HepG2 (cell line): Measurements from ENCODE around the gene DCUN1D3. TPM values are rescaled to one million over a fixed set of nuclear protein-coding genes. Genes with fewer than 3 reads are reported as not detected.

Source experiments
- CREM ChIP-seq, 2 experiments: sonication (generic) in 1 of 2; formaldehyde crosslinking in 1 of 2; IDR thresholded peaks; 2 replicates each; pipeline versions ENCODE4 v1.4.0 to v1.6.1; 2016 to 2020; ENCODE audit warnings: antibody characterized with exemption in 1 of 2, mild to moderate bottlenecking in 1 of 2, missing genetic modification reagents in 1 of 2
- HDAC2 ChIP-seq: sonication (generic); formaldehyde crosslinking; IDR thresholded peaks from 2 replicates; pipeline ENCODE4 v1.4.0; 2020; ENCODE audit warnings: missing genetic modification reagents
- HNRNPLL ChIP-seq: fragments of 200-400 bp; formaldehyde crosslinking; IDR thresholded peaks from 2 replicates; pipeline ENCODE4 v1.6.1; 2017; ENCODE audit warnings: mild to moderate bottlenecking, low read depth, low read length; ENCODE audit not compliant: poor library complexity, severe bottlenecking
- IRF2 ChIP-seq: IDR thresholded peaks from 2 replicates; pipeline ENCODE4 v1.6.1; 2018; ENCODE audit warnings: missing genetic modification reagents, missing compliant biosample characterization
- KDM5B ChIP-seq: sonication (generic); formaldehyde crosslinking; IDR thresholded peaks from 2 replicates; pipeline ENCODE4 v1.4.0; 2020; ENCODE audit warnings: missing genetic modification reagents, mild to moderate bottlenecking, borderline replicate concordance
- NBN ChIP-seq: fragments of 450-650 bp; conservative IDR thresholded peaks from 2 replicates; pipeline ENCODE4 v1.6.1; 2017
- NCOR1 ChIP-seq: fragments of 200-600 bp; sonication (generic); IDR thresholded peaks from 2 replicates; pipeline ENCODE4 v1.7.0; 2017; ENCODE audit warnings: antibody characterized with exemption, low read length, borderline replicate concordance
- NPAS2 ChIP-seq: sonication (generic); formaldehyde crosslinking; IDR thresholded peaks from 2 replicates; pipeline ENCODE4 v1.8.0; 2022; ENCODE audit warnings: mild to moderate bottlenecking, missing genetic modification reagents, borderline replicate concordance
- RBAK ChIP-seq: sonication (generic); formaldehyde crosslinking; IDR thresholded peaks from 2 replicates; pipeline ENCODE4 v1.5.1; 2020; ENCODE audit warnings: mild to moderate bottlenecking, missing genetic modification reagents
- ZNF264 ChIP-seq: sonication (generic); formaldehyde crosslinking; IDR thresholded peaks from 2 replicates; pipeline ENCODE4 v1.4.0; 2020; ENCODE audit warnings: missing genetic modification reagents
- ZNF556 ChIP-seq: sonication (generic); formaldehyde crosslinking; IDR thresholded peaks from 2 replicates; pipeline ENCODE4 v1.4.0; 2020; ENCODE audit warnings: mild to moderate bottlenecking, missing genetic modification reagents, borderline replicate concordance
- ZNF781 ChIP-seq: sonication (generic); formaldehyde crosslinking; IDR thresholded peaks from 2 replicates; pipeline ENCODE4 v1.5.1; 2020; ENCODE audit warnings: borderline replicate concordance, mild to moderate bottlenecking, missing genetic modification reagents; ENCODE audit errors: not compliant biosample characterization
- ZNF879 ChIP-seq: sonication (generic); formaldehyde crosslinking; IDR thresholded peaks from 2 replicates; pipeline ENCODE4 v1.8.1; 2023; ENCODE audit warnings: missing genetic modification reagents
- ZSCAN29 ChIP-seq: sonication (generic); formaldehyde crosslinking; conservative IDR thresholded peaks from 2 replicates; pipeline ENCODE4 v1.4.0; 2020; ENCODE audit warnings: mild to moderate bottlenecking, missing genetic modification reagents
- polyA plus RNA-seq, 8 experiments: library from polyadenylated mRNA; depleted of rRNA in 3 of 8; stranded (reverse) in 7 of 8; unstranded in 1 of 8; fragments of >200 nt; fragmentation: Illumina TruSeq in 4 of 8; extraction: Trizol in 4 of 8; gene quantifications; 2 replicates each; pipeline versions ENCODE4 v1.2.1 to v1.2.3, GENCODE V29; 2011 to 2016; ENCODE audit warnings: low read depth in 4 of 8, missing spikeins in 1 of 8, mixed read lengths in 1 of 8; ENCODE audit not compliant: insufficient read depth in 1 of 8
- total RNA-seq, 5 experiments: library from RNA; depleted of rRNA; stranded (reverse); fragments of >200 nt; fragmentation: Illumina TruSeq; extraction: Trizol; gene quantifications; 2 replicates each; pipeline ENCODE4 v1.2.3, GENCODE V29; 2016; ENCODE audit warnings: low read depth in 1 of 5
- TF ChIP-seq, protein P1 (sequence below), 2 experiments: sonication (generic) in 1 of 2; formaldehyde crosslinking in 1 of 2; IDR thresholded peaks; 2 replicates each; pipeline versions ENCODE4 v1.6.1 to v1.9.0; 2014 to 2022; ENCODE audit warnings: antibody characterized with exemption in 1 of 2, borderline replicate concordance in 1 of 2, inconsistent platforms in 1 of 2, low read depth in 1 of 2, missing genetic modification reagents in 1 of 2
- TF ChIP-seq, protein P2 (sequence below): sonication (generic); formaldehyde crosslinking; IDR thresholded peaks from 2 replicates; pipeline ENCODE4 v1.5.0; 2020; ENCODE audit warnings: mild to moderate bottlenecking, missing genetic modification reagents
- TF ChIP-seq, protein P3 (sequence below): sonication (generic); formaldehyde crosslinking; IDR thresholded peaks from 2 replicates; pipeline ENCODE4 v1.5.1; 2020; ENCODE audit warnings: mild to moderate bottlenecking, moderate library complexity, missing genetic modification reagents

DCUN1D3 gene
- total and polyA plus RNA-seq, 2 of the 13 experiments (the other 11 are each of a cell fraction or from before 2014, with no cell fraction given): 5.0 to 19.3 TPM

DNA sequence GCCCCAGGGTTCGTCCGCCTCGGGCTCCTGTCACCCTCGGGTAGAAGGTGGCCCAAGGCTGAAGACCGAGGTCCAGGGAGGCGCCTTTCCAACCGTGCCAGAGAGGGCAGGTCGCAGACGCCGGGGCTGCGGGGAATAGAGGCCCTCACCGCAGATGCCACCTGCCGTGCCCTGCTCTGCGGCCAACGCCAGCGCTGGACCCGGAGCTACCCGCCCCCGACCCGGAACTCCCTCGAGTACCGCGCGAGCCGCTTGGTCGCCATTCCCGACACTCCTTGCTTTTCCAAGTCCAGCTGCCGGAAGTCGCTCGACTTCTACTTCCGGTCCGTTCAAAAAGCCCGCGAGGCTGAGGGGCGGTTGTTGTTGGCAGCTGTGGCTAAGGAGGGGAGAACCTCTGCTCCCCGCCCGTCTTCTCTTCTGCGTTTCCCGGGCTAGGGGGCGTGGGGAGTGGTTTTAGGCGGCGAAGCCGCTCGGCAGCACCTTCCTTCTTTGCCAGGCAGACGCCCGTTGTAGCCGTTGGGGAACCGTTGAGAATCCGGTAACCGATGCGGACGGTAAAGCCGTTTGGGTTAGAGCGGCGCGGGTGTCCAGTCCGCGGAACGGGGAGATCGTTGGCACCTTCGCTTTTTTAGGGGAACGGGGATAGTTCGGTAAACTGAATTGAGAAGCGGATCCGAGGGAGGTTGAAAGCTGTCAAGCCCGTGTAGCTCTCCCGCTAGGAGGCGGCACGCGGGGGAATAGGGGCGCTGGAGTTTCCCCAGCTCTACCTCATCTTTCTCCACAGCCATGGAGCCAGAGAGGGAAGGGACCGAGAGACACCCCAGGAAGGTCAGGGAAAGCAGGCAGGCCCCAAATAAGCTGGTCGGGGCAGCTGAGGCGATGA is 93.7 kb downstream of the DCUN1D3 start, which contains the start of the genes ERI2 and REXO5 (continued):
- TF ChIP-seq, protein P1, sequence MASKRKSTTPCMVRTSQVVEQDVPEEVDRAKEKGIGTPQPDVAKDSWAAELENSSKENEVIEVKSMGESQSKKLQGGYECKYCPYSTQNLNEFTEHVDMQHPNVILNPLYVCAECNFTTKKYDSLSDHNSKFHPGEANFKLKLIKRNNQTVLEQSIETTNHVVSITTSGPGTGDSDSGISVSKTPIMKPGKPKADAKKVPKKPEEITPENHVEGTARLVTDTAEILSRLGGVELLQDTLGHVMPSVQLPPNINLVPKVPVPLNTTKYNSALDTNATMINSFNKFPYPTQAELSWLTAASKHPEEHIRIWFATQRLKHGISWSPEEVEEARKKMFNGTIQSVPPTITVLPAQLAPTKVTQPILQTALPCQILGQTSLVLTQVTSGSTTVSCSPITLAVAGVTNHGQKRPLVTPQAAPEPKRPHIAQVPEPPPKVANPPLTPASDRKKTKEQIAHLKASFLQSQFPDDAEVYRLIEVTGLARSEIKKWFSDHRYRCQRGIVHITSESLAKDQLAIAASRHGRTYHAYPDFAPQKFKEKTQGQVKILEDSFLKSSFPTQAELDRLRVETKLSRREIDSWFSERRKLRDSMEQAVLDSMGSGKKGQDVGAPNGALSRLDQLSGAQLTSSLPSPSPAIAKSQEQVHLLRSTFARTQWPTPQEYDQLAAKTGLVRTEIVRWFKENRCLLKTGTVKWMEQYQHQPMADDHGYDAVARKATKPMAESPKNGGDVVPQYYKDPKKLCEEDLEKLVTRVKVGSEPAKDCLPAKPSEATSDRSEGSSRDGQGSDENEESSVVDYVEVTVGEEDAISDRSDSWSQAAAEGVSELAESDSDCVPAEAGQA (IDR thresholded peaks at IDR 0.05; ENCODE audit: low read depth): peak; percentile 90
- TF ChIP-seq, protein P1 (CRISPR knock-in tag; IDR thresholded peaks at IDR 0.05; ENCODE audit: borderline replicate concordance): peak; percentile 23; the same call in 1 of the 2 replicates
- TF ChIP-seq HDAC2 (CRISPR knock-in tag) (peak; percentile 84), RBAK (CRISPR knock-in tag) (peak; percentile 71; the same call in 1 of the 2 replicates), ZNF556 (CRISPR knock-in tag) (peak; percentile 98), NCOR1 (no peak; the same call in 1 of the 2 replicates), KDM5B (peak; percentile 96), NPAS2 (CRISPR knock-in tag) (no peak), ZNF264 (CRISPR knock-in tag) (peak; percentile 95), IRF2 (CRISPR knock-in tag) (peak; percentile 86), HNRNPLL (peak; percentile 84), ZNF879 (peak; percentile 95), ZNF781 (CRISPR knock-in tag) (peak; percentile 98), NBN (no peak), CREM (IDR thresholded peaks at IDR 0.05) (peak; percentile 67), CREM (CRISPR knock-in tag; IDR thresholded peaks at IDR 0.05) (no peak), ZSCAN29 (CRISPR knock-in tag) (peak; percentile 98)
- TF ChIP-seq, protein P2, sequence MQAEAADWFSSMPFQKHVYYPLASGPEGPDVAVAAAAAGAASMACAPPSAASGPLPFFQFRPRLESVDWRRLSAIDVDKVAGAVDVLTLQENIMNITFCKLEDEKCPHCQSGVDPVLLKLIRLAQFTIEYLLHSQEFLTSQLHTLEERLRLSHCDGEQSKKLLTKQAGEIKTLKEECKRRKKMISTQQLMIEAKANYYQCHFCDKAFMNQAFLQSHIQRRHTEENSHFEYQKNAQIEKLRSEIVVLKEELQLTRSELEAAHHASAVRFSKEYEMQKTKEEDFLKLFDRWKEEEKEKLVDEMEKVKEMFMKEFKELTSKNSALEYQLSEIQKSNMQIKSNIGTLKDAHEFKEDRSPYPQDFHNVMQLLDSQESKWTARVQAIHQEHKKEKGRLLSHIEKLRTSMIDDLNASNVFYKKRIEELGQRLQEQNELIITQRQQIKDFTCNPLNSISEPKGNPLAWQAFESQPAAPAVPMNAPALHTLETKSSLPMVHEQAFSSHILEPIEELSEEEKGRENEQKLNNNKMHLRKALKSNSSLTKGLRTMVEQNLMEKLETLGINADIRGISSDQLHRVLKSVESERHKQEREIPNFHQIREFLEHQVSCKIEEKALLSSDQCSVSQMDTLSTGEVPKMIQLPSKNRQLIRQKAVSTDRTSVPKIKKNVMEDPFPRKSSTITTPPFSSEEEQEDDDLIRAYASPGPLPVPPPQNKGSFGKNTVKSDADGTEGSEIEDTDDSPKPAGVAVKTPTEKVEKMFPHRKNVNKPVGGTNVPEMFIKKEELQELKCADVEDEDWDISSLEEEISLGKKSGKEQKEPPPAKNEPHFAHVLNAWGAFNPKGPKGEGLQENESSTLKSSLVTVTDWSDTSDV: peak; percentile 61
- TF ChIP-seq, protein P3, sequence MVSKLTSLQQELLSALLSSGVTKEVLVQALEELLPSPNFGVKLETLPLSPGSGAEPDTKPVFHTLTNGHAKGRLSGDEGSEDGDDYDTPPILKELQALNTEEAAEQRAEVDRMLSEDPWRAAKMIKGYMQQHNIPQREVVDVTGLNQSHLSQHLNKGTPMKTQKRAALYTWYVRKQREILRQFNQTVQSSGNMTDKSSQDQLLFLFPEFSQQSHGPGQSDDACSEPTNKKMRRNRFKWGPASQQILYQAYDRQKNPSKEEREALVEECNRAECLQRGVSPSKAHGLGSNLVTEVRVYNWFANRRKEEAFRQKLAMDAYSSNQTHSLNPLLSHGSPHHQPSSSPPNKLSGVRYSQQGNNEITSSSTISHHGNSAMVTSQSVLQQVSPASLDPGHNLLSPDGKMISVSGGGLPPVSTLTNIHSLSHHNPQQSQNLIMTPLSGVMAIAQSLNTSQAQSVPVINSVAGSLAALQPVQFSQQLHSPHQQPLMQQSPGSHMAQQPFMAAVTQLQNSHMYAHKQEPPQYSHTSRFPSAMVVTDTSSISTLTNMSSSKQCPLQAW: peak; percentile 85; the same call in 1 of the 2 replicates
